ENCODE data around the gene SCEL. TPM values are rescaled to one million over a fixed set of nuclear protein-coding genes. Genes with fewer than 3 reads are reported as not detected.

SCEL gene
- total RNA-seq, 1 experiment from 2014 or later, result 0.07 TPM

GRCh38 chr13:77544355-77544754 is 8.8 kb downstream of the SCEL start:
- POLR2A ChIA-PET, result no interaction called here
- TF ChIP-seq EZH2 (IDR thresholded peaks at IDR 0.05), result no peak
- RAD21 ChIA-PET (ENCODE audit: low non-redundant PET in 1 of 2, low total read pairs in 2 of 2, uncharacterized antibody in 2 of 2, unreplicated experiment in 2 of 2), result no interaction called here
- H3K79me2 ChIP-seq (ENCODE audit: insufficient read depth, low read length), result no peaks in the 10 kb centered on the region
- no peaks in the 10 kb centered on the region for H4K20me1 ChIP-seq (ENCODE audit: insufficient read depth)
- no peak overlapping the region for H3K4me3 ChIP-seq (replicated peaks in 1 of 2; ENCODE audit: low read depth in 1 of 2, low read length in 2 of 2)
- no peak overlapping the region for H3K27ac ChIP-seq (ENCODE audit: low read depth, low read length)
- DNase-seq (ENCODE audit: low read depth, low spot score) (no peak), ATAC-seq (no peak)
- CTCF ChIA-PET, result no interaction called here
- BruUV-seq (replicated peaks), result no TSS peak
- H2AFZ ChIP-seq (ENCODE audit: low read depth, low read length, poor library complexity, severe bottlenecking), result no peak overlapping the region
- no peaks in the 10 kb centered on the region for H3K36me3 ChIP-seq (ENCODE audit: control insufficient read depth in 1 of 2, insufficient read depth in 2 of 2, low read length in 2 of 2)
- no peaks in the 10 kb centered on the region for H3K9me3 ChIP-seq (ENCODE audit: control insufficient read depth in 1 of 2, insufficient read depth in 1 of 2, low read depth in 1 of 2, low read length in 2 of 2)
- H3K4me2 ChIP-seq (ENCODE audit: low read length), result no peak overlapping the region
- intact Hi-C loops (cut with micrococcal nuclease), result no loop called here
- H3K27me3 ChIP-seq (ENCODE audit: insufficient read depth, low read length), result no peaks in the 10 kb centered on the region
- H3K9ac ChIP-seq (ENCODE audit: low read length), result no peak overlapping the region
- H3K4me1 ChIP-seq (ENCODE audit: control insufficient read depth in 1 of 2, insufficient read depth in 2 of 2, low read length in 2 of 2), result 0 out of 4 replicates have a peak, but pooled peaks cover 0 to 3% of the 10 kb centered on the region in 2 experiments
- H3K9me2 ChIP-seq (ENCODE audit: insufficient read depth), result no peaks in the 10 kb centered on the region

- H2AFZ ChIP-seq (ENCODE audit: low read depth, low read length, poor library complexity, severe bottlenecking), result no peak overlapping the region
- no TSS peak for BruUV-seq (replicated peaks)
- H3K27me3 ChIP-seq (ENCODE audit: insufficient read depth, low read length), result no peaks in the 10 kb centered on the region
- ATAC-seq (no peak), DNase-seq (ENCODE audit: low read depth, low spot score) (no peak)
- no peak overlapping the region for H3K4me2 ChIP-seq (ENCODE audit: low read length)
- no peak overlapping the region for H3K27ac ChIP-seq (ENCODE audit: low read depth, low read length)
- intact Hi-C loops (cut with micrococcal nuclease), result no loop called here
- H4K20me1 ChIP-seq (ENCODE audit: insufficient read depth), result no peaks in the 10 kb centered on the region
- POLR2A ChIA-PET, result no interaction called here
- no peaks in the 10 kb centered on the region for H3K36me3 ChIP-seq (ENCODE audit: control insufficient read depth in 1 of 2, insufficient read depth in 2 of 2, low read length in 2 of 2)
- H3K9ac ChIP-seq (ENCODE audit: low read length), result no peak overlapping the region
- H3K9me3 ChIP-seq (ENCODE audit: control insufficient read depth in 1 of 2, insufficient read depth in 1 of 2, low read depth in 1 of 2, low read length in 2 of 2), result no peaks in the 10 kb centered on the region
- no peak overlapping the region for H3K4me3 ChIP-seq (replicated peaks in 1 of 2; ENCODE audit: low read depth in 1 of 2, low read length in 2 of 2)
- H3K79me2 ChIP-seq (ENCODE audit: insufficient read depth, low read length), result no peaks in the 10 kb centered on the region
- RAD21 ChIA-PET (ENCODE audit: low non-redundant PET in 1 of 2, low total read pairs in 2 of 2, uncharacterized antibody in 2 of 2, unreplicated experiment in 2 of 2), result no interaction called here
- H3K4me1 ChIP-seq (ENCODE audit: control insufficient read depth in 1 of 2, insufficient read depth in 2 of 2, low read length in 2 of 2), result 0 out of 4 replicates have a peak, but pooled peaks cover 0 to 3% of the 10 kb centered on the region in 2 experiments
- H3K9me2 ChIP-seq (ENCODE audit: insufficient read depth), result no peaks in the 10 kb centered on the region
- CTCF ChIA-PET, result no interaction called here
- no peak for TF ChIP-seq ZNF274 (IDR thresholded peaks at IDR 0.05; ENCODE audit: low read depth, low read length)
- TF ChIP-seq POLR2AphosphoS5 (IDR thresholded peaks at IDR 0.05; ENCODE audit: low read depth, low read length), result no peak
- TF ChIP-seq SIN3A (IDR thresholded peaks at IDR 0.05; ENCODE audit: low read depth), result no peak
- no peak for TF ChIP-seq ELF1 (IDR thresholded peaks at IDR 0.05; ENCODE audit: borderline replicate concordance, low read depth)
- no peak for TF ChIP-seq TCF7L2 (IDR thresholded peaks at IDR 0.05; ENCODE audit: borderline replicate concordance, extremely low read depth, insufficient read depth, insufficient read length)
- TF ChIP-seq RAD21 (IDR thresholded peaks at IDR 0.05; ENCODE audit: low read depth), result no peak
- TF ChIP-seq REST (IDR thresholded peaks at IDR 0.05; ENCODE audit: low read depth), result no peak
- TF ChIP-seq, protein P1, sequence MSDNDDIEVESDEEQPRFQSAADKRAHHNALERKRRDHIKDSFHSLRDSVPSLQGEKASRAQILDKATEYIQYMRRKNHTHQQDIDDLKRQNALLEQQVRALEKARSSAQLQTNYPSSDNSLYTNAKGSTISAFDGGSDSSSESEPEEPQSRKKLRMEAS (IDR thresholded peaks at IDR 0.05), result no peak
- no peak for TF ChIP-seq EGR1 (IDR thresholded peaks at IDR 0.05; ENCODE audit: low read depth)
- TF ChIP-seq, protein P2, sequence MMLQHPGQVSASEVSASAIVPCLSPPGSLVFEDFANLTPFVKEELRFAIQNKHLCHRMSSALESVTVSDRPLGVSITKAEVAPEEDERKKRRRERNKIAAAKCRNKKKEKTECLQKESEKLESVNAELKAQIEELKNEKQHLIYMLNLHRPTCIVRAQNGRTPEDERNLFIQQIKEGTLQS (IDR thresholded peaks at IDR 0.05), result no peak
- no peak for TF ChIP-seq YY1 (IDR thresholded peaks at IDR 0.05; ENCODE audit: extremely low read depth, insufficient replicate concordance, low read depth, low read length)
- TF ChIP-seq JUND (IDR thresholded peaks at IDR 0.05), result no peak
- TF ChIP-seq FOSL1 (IDR thresholded peaks at IDR 0.05; ENCODE audit: low read depth), result no peak
- TF ChIP-seq, protein P3, sequence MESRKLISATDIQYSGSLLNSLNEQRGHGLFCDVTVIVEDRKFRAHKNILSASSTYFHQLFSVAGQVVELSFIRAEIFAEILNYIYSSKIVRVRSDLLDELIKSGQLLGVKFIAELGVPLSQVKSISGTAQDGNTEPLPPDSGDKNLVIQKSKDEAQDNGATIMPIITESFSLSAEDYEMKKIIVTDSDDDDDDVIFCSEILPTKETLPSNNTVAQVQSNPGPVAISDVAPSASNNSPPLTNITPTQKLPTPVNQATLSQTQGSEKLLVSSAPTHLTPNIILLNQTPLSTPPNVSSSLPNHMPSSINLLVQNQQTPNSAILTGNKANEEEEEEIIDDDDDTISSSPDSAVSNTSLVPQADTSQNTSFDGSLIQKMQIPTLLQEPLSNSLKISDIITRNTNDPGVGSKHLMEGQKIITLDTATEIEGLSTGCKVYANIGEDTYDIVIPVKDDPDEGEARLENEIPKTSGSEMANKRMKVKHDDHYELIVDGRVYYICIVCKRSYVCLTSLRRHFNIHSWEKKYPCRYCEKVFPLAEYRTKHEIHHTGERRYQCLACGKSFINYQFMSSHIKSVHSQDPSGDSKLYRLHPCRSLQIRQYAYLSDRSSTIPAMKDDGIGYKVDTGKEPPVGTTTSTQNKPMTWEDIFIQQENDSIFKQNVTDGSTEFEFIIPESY (IDR thresholded peaks at IDR 0.05; ENCODE audit: extremely low read depth, insufficient replicate concordance, low read length), result no peak
- no peak for TF ChIP-seq CBX3 (IDR thresholded peaks at IDR 0.05; ENCODE audit: low read depth)
These were observed 9.3 kb downstream of the SCEL start for GRCh38 chr13:77544758-77545338.
